ENCODE results near the gene MANBA.
"Not testable (repeated sequence)": the region's sequence is repeated elsewhere in the genome, so short reads cannot be mapped to it uniquely, and the experiment has no call there.

The MANBA gene

DNA sequence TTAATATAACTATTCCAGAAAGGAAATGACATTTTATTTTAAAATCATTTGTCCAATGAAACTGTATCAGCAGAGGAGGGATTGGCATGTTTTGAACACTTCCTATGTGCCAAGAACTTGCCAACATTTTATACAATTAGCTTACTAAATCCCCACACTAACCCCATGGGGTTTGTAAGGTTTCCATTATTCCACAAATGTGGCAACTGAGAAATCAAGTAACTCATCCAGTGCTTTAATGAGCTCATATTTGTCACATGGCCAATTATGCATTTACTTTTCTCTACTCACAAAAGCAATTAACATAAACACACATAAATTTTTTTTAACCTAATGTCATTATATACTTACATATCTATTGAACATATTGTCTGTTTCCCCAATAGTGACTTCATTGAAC, 37.3 kb downstream of the MANBA start:
- no peak for DNase-seq
- TF ChIP-seq GATA1 (IDR thresholded peaks at IDR 0.05; ENCODE audit: low read depth, low read length) (no peak), POLR2A (IDR thresholded peaks at IDR 0.05; ENCODE audit: low read length) (no peak)

DNA sequence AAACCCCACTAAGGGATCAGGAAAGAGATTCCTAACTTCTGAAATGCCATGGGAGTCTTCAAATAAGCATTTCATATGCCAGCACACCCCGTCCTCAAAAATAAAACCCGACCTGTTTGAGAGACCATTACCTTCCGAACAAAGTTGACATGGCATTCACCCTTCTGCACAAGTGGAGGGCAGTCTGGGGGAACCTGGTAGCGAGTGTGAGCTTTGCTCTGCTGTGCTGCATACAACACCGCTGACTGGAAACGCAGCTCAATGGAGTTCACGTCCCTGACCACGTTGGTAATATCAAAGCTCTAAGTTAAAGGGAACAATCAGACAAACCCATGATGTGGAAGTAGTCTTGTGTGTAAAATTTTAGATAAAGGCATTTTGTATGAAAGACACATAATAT, 38.0 kb downstream of the MANBA start:
- no peak for DNase-seq
- TF ChIP-seq GATA1 (IDR thresholded peaks at IDR 0.05; ENCODE audit: low read depth, low read length), result no peak
- no peak for TF ChIP-seq POLR2A (IDR thresholded peaks at IDR 0.05; ENCODE audit: low read length)

DNA sequence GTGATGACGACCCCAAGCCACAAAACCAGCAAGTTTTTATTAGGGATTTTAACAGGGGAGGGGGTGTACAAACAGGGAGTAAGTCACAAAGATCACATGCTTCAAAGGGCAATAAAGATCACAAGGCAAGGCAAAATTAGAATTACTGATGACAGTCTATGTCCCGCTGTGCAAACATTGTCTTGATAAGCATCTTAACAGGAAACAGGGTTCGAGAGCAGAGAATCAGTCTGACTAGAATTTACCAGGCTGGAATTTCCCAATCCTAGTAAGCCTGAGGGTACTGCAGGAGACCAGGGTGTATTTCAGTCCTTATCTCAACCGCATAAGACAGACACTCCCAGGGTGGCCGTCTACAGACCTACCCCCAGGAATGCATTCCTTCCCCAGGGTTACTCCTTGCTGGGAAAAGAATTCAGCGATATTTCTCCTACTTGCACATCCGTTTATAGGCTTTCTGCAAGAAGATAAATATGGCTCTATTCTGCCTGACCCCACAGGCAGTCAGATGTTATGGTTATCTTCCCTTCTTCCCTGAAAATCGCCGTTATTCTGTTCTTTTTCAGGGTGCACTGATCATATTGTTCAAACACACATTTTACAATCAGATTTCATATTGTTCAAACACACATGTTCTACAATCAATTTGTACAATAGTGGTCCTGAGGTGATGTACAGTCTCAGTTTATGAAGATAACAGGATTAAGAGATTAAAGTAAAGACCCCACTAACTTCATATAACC, 41.8 kb downstream of the MANBA start:
- not testable (repeated sequence) for DNase-seq

- DNase-seq, result no peak
Observed at GRCh38 chr4:102717448-102718092, 43.2 kb downstream of the MANBA start.

DNA sequence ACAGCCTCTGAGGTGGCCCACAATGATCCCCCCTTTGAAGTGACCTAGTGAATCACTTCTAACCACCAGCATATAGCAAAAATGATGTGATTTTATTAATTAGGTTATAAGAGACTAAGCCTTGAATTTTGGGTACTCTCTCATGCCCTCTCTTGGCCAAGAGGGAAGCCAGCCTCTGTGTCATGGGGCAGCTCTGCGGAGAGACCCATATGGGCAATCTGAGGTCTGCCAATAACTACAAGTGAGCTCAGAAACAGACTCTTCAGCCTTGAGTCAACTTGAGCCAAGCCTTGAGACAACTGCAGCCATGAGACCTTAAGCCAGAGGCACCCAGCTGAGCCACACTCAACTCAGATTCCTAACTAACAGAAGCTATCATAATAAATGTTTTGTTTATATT, 45.7 kb downstream of the MANBA start:
- TF ChIP-seq POLR2A (IDR thresholded peaks at IDR 0.05; ENCODE audit: low read length) (no peak), GATA1 (IDR thresholded peaks at IDR 0.05; ENCODE audit: low read depth, low read length) (no peak)
- DNase-seq, result no peak

More at GRCh38 chr4:102717448-102718092, 43.2 kb downstream of the MANBA start:
- TF ChIP-seq POLR2A (IDR thresholded peaks at IDR 0.05; ENCODE audit: low read length) (no peak), GATA1 (IDR thresholded peaks at IDR 0.05; ENCODE audit: low read depth, low read length) (no peak)

GRCh38 chr4:102713774-102714173, 47.0 kb downstream of the MANBA start:
- DNase-seq, result not testable (repeated sequence)

- DNase-seq, result no peak
- TF ChIP-seq GATA1 (IDR thresholded peaks at IDR 0.05; ENCODE audit: low read depth, low read length) (no peak), POLR2A (IDR thresholded peaks at IDR 0.05; ENCODE audit: low read length) (no peak)
Observed at GRCh38 chr4:102713096-102713495, 47.7 kb downstream of the MANBA start.

GRCh38 chr4:102710986-102711385, 49.8 kb downstream of the MANBA start:
- TF ChIP-seq POLR2A (IDR thresholded peaks at IDR 0.05; ENCODE audit: low read length) (no peak), GATA1 (IDR thresholded peaks at IDR 0.05; ENCODE audit: low read depth, low read length) (no peak)
- DNase-seq, result no peak

GRCh38 chr4:102709060-102709459, 51.7 kb downstream of the MANBA start:
- not testable (repeated sequence) for DNase-seq

DNA sequence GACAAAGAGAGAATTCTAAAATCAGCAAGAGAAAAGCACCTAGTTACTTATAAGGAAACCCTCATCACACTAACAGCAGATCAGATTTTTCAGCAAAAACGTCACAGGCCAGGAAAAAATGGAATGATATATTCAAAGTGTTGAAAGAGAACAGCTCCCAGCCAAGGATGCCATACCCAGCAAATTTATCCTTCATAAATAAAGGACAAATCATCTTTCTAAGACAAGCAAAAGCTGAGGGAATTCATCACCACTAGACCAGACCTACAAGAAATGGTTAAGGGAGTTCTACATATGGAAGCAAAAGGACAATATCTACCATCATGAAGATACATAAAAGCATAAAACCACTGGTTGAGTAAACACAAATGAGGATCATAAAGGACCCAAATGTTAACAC, 53.6 kb downstream of the MANBA start:
- DNase-seq, result no peak
- no peak for TF ChIP-seq GATA1 (IDR thresholded peaks at IDR 0.05; ENCODE audit: low read depth, low read length)
- no peak for TF ChIP-seq POLR2A (IDR thresholded peaks at IDR 0.05; ENCODE audit: low read length)

DNA sequence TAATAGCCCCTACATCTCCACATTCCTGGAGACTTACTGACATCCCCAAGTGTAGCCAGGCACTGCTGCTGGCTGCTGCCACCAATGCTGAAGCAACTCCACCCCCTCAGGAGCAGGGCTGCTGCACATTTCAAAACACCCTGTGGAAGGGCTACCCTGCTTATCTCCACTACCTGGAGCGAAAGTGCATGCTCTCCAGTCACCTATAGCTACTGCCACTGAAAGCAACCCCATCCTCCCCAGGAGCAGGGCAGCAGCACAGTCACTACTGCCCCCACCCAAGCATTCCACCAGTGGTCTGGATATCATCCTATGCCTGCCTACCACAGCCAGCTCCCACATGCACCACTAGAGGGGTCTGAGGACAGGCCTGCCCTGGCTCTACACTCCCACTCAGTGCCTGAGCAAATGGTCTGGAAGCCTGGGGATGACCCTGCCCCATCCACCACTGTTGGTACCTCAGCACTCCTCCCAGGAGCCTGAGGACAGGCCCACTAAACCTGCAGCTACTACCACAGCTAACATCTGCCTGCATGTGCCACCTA, 55.3 kb downstream of the MANBA start:
- no peak for DNase-seq
- no peak for TF ChIP-seq POLR2A (IDR thresholded peaks at IDR 0.05; ENCODE audit: low read length)
- TF ChIP-seq GATA1 (IDR thresholded peaks at IDR 0.05; ENCODE audit: low read depth, low read length), result no peak

DNA sequence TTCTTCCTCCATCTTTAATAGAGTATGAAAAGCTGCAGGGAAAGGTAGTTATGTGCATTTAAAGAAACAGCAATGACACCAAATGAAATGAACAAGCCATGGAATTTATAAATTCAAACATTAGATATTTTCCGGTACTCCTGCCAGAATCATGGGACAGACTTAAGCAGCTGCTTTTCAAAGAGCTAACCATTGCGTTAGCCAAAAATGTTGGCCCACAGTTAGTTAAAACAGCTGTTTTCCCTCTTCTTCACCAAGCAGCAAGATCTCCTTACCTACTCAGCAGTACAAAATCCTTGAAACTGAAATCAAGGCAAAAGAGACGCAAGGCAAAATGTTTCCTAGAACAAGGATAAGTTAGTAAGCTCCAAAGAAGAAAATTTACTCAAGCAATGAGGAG, 64.0 kb downstream of the MANBA start:
- TF ChIP-seq POLR2A (IDR thresholded peaks at IDR 0.05; ENCODE audit: low read length) (no peak), GATA1 (IDR thresholded peaks at IDR 0.05; ENCODE audit: low read depth, low read length) (no peak)
- no peak for DNase-seq

DNA sequence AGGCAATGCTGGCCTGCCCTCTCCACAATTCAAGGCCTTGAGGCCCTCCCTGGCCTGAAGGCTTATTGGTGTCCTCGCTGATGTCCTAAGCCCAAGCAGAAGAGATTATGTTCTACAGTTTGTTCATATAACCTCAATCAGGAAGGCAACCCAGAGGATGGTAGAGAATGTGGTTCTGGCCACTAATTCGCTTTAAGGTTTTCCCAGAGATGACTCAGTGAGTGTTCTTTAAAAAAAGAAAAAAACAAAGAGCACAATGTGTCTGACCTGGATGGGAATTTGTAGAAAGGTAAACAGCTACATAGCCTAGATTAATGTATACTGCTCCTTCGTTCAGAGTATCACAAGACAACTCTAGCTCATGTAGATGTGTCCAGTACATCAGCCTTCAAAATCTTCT, 66.0 kb downstream of the MANBA start:
- no peak for DNase-seq
- TF ChIP-seq GATA1 (IDR thresholded peaks at IDR 0.05; ENCODE audit: low read depth, low read length) (no peak), POLR2A (IDR thresholded peaks at IDR 0.05; ENCODE audit: low read length) (no peak)

DNA sequence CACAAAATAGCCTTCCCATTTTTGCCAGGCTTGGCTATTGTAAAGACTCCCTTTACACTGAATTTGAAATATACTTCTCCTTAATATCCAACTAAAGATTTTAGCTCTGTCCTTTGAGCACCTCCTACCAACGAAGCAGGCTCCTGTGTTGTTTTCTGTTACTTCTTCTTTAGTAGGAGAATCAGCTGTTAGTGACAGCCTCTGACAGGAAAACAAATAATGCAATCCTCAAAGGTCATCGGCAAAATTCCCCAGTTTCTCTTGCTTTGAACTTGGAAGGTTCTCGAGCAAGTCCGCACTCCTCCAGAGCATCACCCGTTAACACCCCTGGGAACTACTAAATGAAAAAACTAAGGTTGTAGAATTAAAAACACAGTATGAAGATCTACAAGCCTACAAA, 66.9 kb downstream of the MANBA start:
- TF ChIP-seq POLR2A (IDR thresholded peaks at IDR 0.05; ENCODE audit: low read length), result no peak
- no peak for TF ChIP-seq GATA1 (IDR thresholded peaks at IDR 0.05; ENCODE audit: low read depth, low read length)
- no peak for DNase-seq

DNA sequence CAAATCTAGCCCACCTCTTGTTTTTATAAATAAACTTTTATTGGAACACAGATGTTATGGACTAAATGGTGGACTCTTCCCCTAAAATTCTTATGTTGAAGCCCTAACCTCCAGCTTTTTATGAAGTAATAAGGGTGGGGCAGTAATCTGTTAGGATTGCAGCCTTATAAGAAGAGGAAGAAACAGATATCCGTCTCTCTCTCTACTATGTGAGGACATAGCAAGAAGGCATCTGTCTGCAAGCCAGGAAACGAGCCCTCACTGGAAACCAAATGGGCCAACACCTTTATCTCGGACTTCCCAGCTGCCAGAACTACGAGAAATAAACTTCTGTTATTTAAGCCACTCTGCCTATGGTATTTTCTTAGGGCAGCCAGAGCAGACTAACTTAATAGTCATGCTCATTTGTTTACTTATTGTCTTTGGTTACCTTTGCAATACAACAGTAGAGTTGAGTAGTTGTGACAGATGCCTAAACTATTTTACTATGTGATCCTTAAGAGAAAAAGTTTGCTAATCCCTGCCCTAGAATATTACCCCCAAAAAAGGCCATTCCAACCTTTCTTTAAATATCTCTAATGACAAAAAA, 67.4 kb downstream of the MANBA start:
- TF ChIP-seq POLR2A (IDR thresholded peaks at IDR 0.05; ENCODE audit: low read length), result no peak
- TF ChIP-seq GATA1 (IDR thresholded peaks at IDR 0.05; ENCODE audit: low read depth, low read length), result no peak
- DNase-seq, result no peak
